Dermis blood vessel endothelial cell (primary cell): ENCODE data around the gene LPAR2. TPM values are rescaled to one million over a fixed set of nuclear protein-coding genes. Genes with fewer than 3 reads are reported as not detected.

Source experiments
- DNase-seq: peaks from one replicate; pipeline ENCODE4 v3.0.0; 2010
- total RNA-seq: library from RNA; depleted of rRNA; stranded (reverse); fragments of >200 nt; gene quantifications from 2 replicates; pipeline ENCODE4 v1.2.3, GENCODE V29; 2014

Gene LPAR2
- total RNA-seq, 1 donor from 2014 or later = 1.0 TPM

GRCh38 chr19:19653597-19654147 is 25.7 kb upstream of the LPAR2 start:
- DNase-seq = no peak

- DNase-seq = no peak
These were observed 24.7 kb upstream of the LPAR2 start for GRCh38 chr19:19652482-19653295.

GRCh38 chr19:19651076-19651475 is 23.1 kb upstream of the LPAR2 start:
- DNase-seq = no peak

- no peak for DNase-seq
These were observed 22.3 kb upstream of the LPAR2 start for GRCh38 chr19:19650331-19650730.

- DNase-seq = no peak
These were observed 21.6 kb upstream of the LPAR2 start for GRCh38 chr19:19649580-19649995.

GRCh38 chr19:19649155-19649554 is 21.1 kb upstream of the LPAR2 start:
- DNase-seq = no peak

- no peak for DNase-seq
These were observed 19.2 kb upstream of the LPAR2 start for GRCh38 chr19:19647037-19647835.

- no peak for DNase-seq
These were observed 17.3 kb upstream of the LPAR2 start for GRCh38 chr19:19645233-19645870.

- no peak for DNase-seq
These were observed 16.0 kb upstream of the LPAR2 start for GRCh38 chr19:19644054-19644388.

- peak; percentile 65 for DNase-seq
These were observed 15.4 kb upstream of the LPAR2 start, which contains the start of gene GMIP for GRCh38 chr19:19643158-19644053. GMIP (minus strand) TSS chr19:19643657; CDS start chr19:19643529, 128 bp downstream.

- DNase-seq = peak; percentile 21
These were observed 14.6 kb upstream of the LPAR2 start for GRCh38 chr19:19642506-19643157.

- DNase-seq = no peak
These were observed 9.7 kb upstream of the LPAR2 start for GRCh38 chr19:19637523-19638251.

- DNase-seq = no peak
These were observed 9.1 kb upstream of the LPAR2 start for GRCh38 chr19:19637186-19637522.

GRCh38 chr19:19636573-19637185 is 8.7 kb upstream of the LPAR2 start:
- DNase-seq = no peak

GRCh38 chr19:19635313-19635702 is 7.3 kb upstream of the LPAR2 start:
- no peak for DNase-seq

- DNase-seq = no peak
These were observed 6.7 kb upstream of the LPAR2 start for GRCh38 chr19:19634516-19635312.

GRCh38 chr19:19633711-19634515 is 5.9 kb upstream of the LPAR2 start:
- no peak for DNase-seq

GRCh38 chr19:19632661-19633060 is 4.6 kb upstream of the LPAR2 start:
- DNase-seq = no peak

GRCh38 chr19:19631346-19631745 is 3.3 kb upstream of the LPAR2 start:
- DNase-seq = no peak
